Loucy (cell line): Measurements from ENCODE around the gene NME1.

ENCODE experiments used
- CTCF ChIP-seq: fragments of 200-600 bp; sonication (generic); conservative IDR thresholded peaks from 2 replicates; pipeline ENCODE4 v1.5.1; 2014; ENCODE audit warnings: mild to moderate bottlenecking, antibody characterized with exemption, low read length
- EZH2phosphoT487 ChIP-seq: fragments of 200-600 bp; IDR thresholded peaks from 2 replicates; pipeline ENCODE4 v1.6.1; 2018; ENCODE audit warnings: antibody characterized with exemption, mild to moderate bottlenecking, moderate library complexity, borderline replicate concordance

GRCh38 chr17:51132964-51133319, 20.4 kb upstream of the NME1 start:
- TF ChIP-seq CTCF (no peak), EZH2phosphoT487 (no peak)
